ENCODE data around the gene C2CD5. TPM values are rescaled to one million over a fixed set of nuclear protein-coding genes. Genes with fewer than 3 reads are reported as not detected.

C2CD5 gene
- total and polyA plus RNA-seq, 2 donors from 2014 or later: 19.4 to 48.4 TPM

DNA sequence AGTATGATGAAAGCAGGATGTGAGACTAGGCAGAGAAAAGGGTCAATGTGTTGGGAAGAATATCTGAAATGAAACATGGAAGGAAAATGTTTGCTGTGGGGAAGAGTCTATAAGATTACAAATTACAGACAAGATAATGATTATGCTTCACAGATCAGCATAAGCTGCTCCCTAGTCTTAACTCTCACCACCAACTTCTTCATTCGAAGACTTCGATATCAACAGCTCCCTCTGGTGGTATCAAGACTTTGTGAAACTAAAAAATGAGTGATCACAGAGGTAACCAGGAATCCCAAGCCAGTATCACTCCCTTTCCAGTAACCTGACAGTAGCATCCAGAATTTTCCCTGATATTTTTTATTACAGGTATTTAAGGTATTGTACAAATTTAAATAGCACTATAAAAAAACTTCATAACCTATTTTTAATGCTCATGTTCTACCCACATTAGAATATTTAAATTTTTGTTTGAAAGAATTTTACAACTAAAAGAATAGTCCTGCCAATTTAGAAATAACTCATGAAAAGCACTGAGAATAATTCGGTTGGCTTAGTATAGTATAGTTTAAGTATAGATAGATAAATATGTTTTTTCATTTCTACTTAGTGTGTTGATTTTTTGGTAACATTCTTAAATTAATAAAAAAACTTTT, 84.4 kb downstream of the C2CD5 start:
- no peaks in the 10 kb centered on the region for H3K27me3 ChIP-seq (ENCODE audit: control insufficient read depth, insufficient read depth, low read length)
- FAIRE-seq (peak; percentile 66), DNase-seq (peak in 2 of 5 donors; percentile 64 to 71)
- no peak overlapping the region for H3K9ac ChIP-seq (ENCODE audit: low read length in 3 of 3)
- H3K27ac ChIP-seq (ENCODE audit: low read depth in 2 of 2, low read length in 2 of 2): no peak overlapping the region
- no peaks in the 10 kb centered on the region for H3K4me1 ChIP-seq (ENCODE audit: control insufficient read depth in 2 of 3, insufficient read depth in 2 of 3, low read depth in 1 of 3, low read length in 3 of 3)
- no peak overlapping the region for H3K4me3 ChIP-seq (ENCODE audit: low read length in 3 of 3)
- TF ChIP-seq, protein P1, sequence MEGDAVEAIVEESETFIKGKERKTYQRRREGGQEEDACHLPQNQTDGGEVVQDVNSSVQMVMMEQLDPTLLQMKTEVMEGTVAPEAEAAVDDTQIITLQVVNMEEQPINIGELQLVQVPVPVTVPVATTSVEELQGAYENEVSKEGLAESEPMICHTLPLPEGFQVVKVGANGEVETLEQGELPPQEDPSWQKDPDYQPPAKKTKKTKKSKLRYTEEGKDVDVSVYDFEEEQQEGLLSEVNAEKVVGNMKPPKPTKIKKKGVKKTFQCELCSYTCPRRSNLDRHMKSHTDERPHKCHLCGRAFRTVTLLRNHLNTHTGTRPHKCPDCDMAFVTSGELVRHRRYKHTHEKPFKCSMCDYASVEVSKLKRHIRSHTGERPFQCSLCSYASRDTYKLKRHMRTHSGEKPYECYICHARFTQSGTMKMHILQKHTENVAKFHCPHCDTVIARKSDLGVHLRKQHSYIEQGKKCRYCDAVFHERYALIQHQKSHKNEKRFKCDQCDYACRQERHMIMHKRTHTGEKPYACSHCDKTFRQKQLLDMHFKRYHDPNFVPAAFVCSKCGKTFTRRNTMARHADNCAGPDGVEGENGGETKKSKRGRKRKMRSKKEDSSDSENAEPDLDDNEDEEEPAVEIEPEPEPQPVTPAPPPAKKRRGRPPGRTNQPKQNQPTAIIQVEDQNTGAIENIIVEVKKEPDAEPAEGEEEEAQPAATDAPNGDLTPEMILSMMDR (IDR thresholded peaks at IDR 0.05; ENCODE audit: borderline replicate concordance, extremely low read depth, insufficient read depth): peak; percentile 30
- no peaks in the 10 kb centered on the region for H3K9me3 ChIP-seq (ENCODE audit: control insufficient read depth in 2 of 3, insufficient read depth in 1 of 3, low read length in 3 of 3)
- H3K36me3 ChIP-seq (ENCODE audit: control insufficient read depth in 2 of 3, insufficient read depth in 3 of 3, low read length in 3 of 3): peaks cover 0 to 4% (median 0%) of the 10 kb centered on the region in 3 donors
- intact Hi-C loops (cut with DNase I): no loop called here

DNA sequence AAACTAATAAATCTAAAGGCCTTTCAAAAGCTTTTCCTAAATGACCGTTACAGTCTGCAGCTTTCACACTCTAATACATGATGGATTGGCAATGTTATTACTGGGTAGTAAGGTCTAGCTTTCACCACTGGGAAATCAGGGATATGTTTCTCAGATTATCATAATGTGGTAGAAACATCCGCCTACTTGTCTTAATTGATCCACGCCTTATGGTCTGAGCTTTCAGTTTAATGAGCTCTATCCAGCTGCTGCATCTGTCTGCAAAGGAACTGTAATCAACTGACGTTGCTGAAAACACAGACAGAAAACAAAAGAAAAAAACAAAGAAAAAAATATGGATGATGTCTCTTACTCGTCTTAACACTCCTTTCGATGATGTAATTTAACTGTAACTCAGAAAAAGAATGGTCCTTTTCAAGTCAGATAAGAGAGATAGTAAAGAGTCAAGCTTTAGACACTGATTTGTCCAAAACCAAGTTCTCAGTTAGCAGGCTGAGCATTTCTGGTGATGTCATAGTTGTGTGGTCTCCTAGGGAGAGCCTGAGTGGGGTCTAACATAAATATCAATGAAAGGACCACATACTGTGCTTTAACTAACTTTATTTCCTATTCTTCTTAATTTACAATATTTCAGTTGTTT, 85.9 kb downstream of the C2CD5 start:
- FAIRE-seq: no peak
- H3K9ac ChIP-seq (ENCODE audit: low read length in 3 of 3): no peak overlapping the region
- H3K4me1 ChIP-seq (ENCODE audit: control insufficient read depth in 2 of 3, insufficient read depth in 2 of 3, low read depth in 1 of 3, low read length in 3 of 3): no peaks in the 10 kb centered on the region
- H3K9me3 ChIP-seq (ENCODE audit: control insufficient read depth in 2 of 3, insufficient read depth in 1 of 3, low read length in 3 of 3): no peaks in the 10 kb centered on the region
- intact Hi-C loops (cut with DNase I): no loop called here
- no peak overlapping the region for H3K27ac ChIP-seq (ENCODE audit: low read depth in 2 of 2, low read length in 2 of 2)
- H3K36me3 ChIP-seq (ENCODE audit: control insufficient read depth in 2 of 3, insufficient read depth in 3 of 3, low read length in 3 of 3): peaks cover 0 to 4% (median 2%) of the 10 kb centered on the region in 3 donors
- H3K4me3 ChIP-seq (ENCODE audit: low read length in 3 of 3): no peak overlapping the region
- H3K27me3 ChIP-seq (ENCODE audit: control insufficient read depth, insufficient read depth, low read length): no peaks in the 10 kb centered on the region
- TF ChIP-seq, protein P1 (IDR thresholded peaks at IDR 0.05; ENCODE audit: borderline replicate concordance, extremely low read depth, insufficient read depth): no peak
- peak in 2 of 5 donors; percentile 53 to 87 for DNase-seq

DNA sequence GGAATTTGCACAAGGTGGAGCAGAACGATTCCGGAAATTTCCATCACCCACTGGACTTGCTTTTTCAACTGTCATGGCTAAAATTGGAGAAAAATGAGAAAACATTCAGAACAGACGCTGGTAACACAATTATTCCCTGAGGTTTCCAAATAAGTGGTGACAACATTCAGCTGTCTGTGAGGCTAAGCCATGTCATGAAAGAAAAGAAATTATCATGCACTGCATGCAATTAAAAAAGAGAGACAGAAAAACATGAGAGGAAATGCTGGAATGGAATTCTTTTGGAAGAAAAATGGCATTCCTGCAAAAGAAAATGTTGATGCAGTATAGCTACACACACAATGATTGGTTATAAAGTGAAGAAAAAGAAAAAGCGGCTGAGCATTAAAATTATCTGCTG, 87.3 kb downstream of the C2CD5 start:
- no peak overlapping the region for H3K4me3 ChIP-seq (ENCODE audit: low read length in 3 of 3)
- H3K36me3 ChIP-seq (ENCODE audit: control insufficient read depth in 2 of 3, insufficient read depth in 3 of 3, low read length in 3 of 3): peaks cover 0 to 4% (median 3%) of the 10 kb centered on the region in 3 donors
- no peaks in the 10 kb centered on the region for H3K27me3 ChIP-seq (ENCODE audit: control insufficient read depth, insufficient read depth, low read length)
- H3K9me3 ChIP-seq (ENCODE audit: control insufficient read depth in 2 of 3, insufficient read depth in 1 of 3, low read length in 3 of 3): no peaks in the 10 kb centered on the region
- intact Hi-C loops (cut with DNase I): no loop called here
- DNase-seq (peak in 2 of 5 donors; percentile 49 to 84), FAIRE-seq (no peak)
- H3K4me1 ChIP-seq (ENCODE audit: control insufficient read depth in 2 of 3, insufficient read depth in 2 of 3, low read depth in 1 of 3, low read length in 3 of 3): no peaks in the 10 kb centered on the region
- H3K9ac ChIP-seq (ENCODE audit: low read length in 3 of 3): no peak overlapping the region
- H3K27ac ChIP-seq (ENCODE audit: low read depth in 2 of 2, low read length in 2 of 2): no peak overlapping the region
- TF ChIP-seq, protein P1 (IDR thresholded peaks at IDR 0.05; ENCODE audit: borderline replicate concordance, extremely low read depth, insufficient read depth): no peak

All from kidney (tissue), 14 donors.